Hematopoietic multipotent progenitor cell treated with erythropoietin and hydrocortisone succinate and interleukin-3 and kit ligand, for 6 days (in vitro differentiated cells): ENCODE results near the gene AADACL2.
"Not testable (repeated sequence)": the region's sequence is repeated elsewhere in the genome, so short reads cannot be mapped to it uniquely, and the experiment has no call there.

Experiments
- DNase-seq: peaks from one replicate; pipeline ENCODE4 v3.0.0-alpha.2; 2015

AADACL2 gene

GRCh38 chr3:151733613-151734012, at the start of gene AADACL2:
Gene AADACL2 (plus strand): TSS chr3:151733927. CDS start chr3:151734036, 109 bp downstream.
- no peak for DNase-seq

GRCh38 chr3:151684094-151684493, 49.6 kb upstream of the AADACL2 start:
- no peak for DNase-seq

GRCh38 chr3:151686257-151686656, 47.5 kb upstream of the AADACL2 start:
- DNase-seq = no peak

GRCh38 chr3:151687076-151687475, 46.7 kb upstream of the AADACL2 start:
- no peak for DNase-seq

GRCh38 chr3:151688571-151688970, 45.2 kb upstream of the AADACL2 start:
- no peak for DNase-seq

- DNase-seq = no peak
Observed at GRCh38 chr3:151690645-151691044, 43.1 kb upstream of the AADACL2 start.

DNA sequence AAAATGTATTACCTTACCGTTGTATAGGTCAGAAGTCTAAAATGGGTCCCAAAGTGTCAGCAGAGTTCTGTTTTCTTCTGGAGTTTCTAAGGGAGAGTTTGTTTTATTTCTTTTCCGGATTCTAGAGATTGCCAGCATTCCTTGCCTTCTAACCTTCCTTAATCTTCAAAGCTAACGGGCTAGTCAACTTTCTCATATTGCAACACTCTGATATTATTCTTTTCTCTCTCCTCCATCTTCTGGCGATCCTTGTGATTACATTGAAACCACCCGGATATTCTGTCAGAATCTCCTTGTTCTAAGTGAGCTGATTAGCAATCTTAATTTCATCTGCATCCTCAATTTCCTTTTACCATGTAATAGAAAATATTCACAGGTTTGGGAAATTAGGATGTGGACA, 36.2 kb upstream of the AADACL2 start:
- DNase-seq = no peak

DNA sequence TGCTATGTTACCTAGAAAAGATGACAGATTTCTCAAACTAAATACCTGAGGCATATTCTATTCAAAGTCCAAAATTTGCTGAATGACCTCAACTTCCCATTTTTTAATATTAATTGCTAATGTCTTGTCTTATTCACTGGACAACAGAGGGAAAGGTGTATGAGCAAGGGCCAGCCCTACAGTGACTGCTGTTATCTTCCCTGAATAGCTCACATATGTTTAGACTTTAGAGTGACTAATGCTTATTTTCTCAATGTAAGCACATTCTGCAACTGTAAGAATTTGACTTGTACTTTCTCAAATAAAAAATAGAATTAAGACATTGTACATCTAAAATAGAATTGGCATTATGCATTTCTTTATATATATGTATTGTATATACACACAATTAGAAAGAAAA, 26.5 kb upstream of the AADACL2 start:
- no peak for DNase-seq

GRCh38 chr3:151708868-151709267, 24.9 kb upstream of the AADACL2 start:
- DNase-seq = no peak

GRCh38 chr3:151709847-151710246, 23.9 kb upstream of the AADACL2 start:
- no peak for DNase-seq

DNA sequence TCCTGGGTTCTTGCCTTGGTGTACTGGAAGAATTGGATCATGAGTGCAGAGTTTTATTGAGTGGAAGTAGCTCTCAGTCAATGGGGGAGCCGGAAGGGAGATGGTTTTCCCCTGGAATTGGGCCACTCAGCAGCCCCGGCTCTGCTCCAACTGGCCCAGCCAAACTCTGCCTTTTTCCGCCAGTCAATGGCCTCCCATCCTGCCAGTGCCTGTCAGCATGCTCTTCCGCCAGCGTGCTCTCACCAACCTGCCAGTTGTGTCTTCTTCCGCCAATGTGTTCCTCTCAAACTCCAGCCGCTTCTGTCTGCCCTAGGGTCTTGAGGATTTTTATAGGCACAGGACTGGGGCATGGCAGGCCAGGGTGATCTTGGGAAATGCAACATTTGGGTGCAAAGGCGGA, 12.4 kb upstream of the AADACL2 start:
- DNase-seq = no peak

DNA sequence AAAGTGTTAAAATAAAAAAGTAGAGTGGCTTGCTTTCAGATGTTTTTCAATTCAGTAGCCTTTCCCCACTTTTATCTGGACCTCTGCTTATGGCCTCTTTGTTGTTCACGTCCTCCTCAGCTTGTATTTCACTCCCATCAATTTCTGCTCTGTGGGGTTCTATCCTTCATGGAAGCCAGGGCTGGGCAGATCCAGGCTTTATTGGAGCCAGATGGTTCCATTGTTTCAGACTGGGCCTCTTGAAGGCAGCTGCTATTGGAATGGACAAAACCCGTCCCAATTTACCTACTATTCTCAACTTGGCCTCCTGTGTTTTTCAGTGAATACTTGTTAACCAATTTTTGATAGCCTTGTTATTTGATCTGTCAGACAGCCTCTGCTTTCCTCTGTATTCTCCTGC, 10.9 kb upstream of the AADACL2 start:
- DNase-seq = no peak

- DNase-seq = no peak
Observed at GRCh38 chr3:151724576-151725562, 8.9 kb upstream of the AADACL2 start.

GRCh38 chr3:151726016-151726415, 7.7 kb upstream of the AADACL2 start:
- peak; percentile 6 for DNase-seq

GRCh38 chr3:151732861-151733260, 866 bp upstream of the AADACL2 start:
- DNase-seq = no peak

DNA sequence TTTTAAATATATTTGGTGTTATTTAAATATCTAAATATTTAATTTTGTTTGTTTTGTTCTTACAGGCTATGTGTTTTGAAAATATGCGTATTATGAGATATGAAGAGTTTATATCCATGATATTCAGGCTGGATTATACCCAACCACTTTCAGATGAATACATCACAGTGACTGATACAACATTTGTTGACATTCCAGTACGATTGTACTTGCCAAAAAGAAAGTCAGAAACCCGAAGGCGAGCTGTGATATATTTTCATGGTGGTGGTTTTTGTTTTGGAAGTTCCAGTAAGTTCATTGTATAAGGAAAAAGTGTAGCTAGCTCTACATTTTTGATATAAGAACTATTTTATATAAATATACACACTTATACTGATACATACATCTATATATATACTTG, 6.9 kb downstream of the AADACL2 start:
- DNase-seq = no peak

- DNase-seq = no peak
Observed at GRCh38 chr3:151743855-151744254, 10.1 kb downstream of the AADACL2 start.

DNA sequence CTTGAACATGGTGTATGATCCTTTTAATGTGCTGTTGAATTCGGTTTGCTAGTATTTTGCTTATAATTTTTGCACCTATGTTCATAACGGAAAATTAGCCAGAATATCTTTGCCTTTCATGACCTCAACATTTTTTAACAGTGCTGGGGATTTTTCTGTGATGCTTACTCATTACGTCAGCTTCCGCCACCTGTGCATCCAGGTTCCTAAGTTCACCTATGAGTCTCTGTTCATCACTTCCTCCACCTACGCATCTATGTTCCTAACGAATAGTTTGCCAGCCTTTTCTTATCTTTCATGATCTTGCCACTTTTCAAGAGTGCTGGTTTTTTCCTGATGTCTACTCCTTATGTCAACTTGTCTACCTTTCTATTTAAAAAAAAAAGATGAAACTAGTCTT, 16.5 kb downstream of the AADACL2 start:
- no peak for DNase-seq

DNA sequence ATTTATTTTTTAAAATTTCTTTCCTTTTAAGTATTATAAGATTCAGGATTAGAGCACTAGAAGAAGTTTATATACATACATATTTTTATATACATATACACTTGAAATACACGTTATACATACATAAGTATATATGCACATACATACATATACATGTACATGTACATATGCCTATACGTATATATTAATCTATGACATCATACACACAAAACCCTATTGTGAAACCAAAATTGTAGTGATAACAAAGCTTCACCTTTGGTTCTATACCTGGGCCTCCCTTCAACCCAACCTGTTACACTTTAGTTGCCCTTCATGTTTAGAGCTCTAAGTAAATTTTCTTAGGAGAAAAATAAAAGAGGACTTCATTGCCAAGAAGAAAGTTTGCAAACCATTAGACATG, 17.0 kb downstream of the AADACL2 start:
- no peak for DNase-seq

- DNase-seq = peak; percentile 22
Observed at GRCh38 chr3:151751161-151751560, 17.4 kb downstream of the AADACL2 start.

- no peak for DNase-seq
Observed at GRCh38 chr3:151753846-151754245, 20.1 kb downstream of the AADACL2 start.

GRCh38 chr3:151761581-151761980, 27.9 kb downstream of the AADACL2 start:
- no peak for DNase-seq

DNA sequence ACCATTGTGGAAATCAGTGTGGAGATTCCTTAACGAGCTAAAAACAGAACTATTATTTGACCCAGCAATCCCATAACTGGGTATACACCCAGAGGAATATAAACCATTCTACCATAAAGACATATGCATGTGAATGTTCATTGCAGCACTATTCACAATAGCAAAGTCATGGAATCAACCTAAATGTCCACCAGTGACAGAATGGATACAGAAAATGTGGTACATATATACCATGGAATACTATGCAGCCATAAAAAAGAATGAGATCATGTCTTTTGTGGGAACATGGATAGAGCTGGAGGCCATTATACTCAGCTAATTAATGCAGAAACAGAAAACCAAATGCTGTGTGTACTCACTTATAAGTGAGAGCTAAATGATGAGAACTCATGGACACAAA, 31.0 kb downstream of the AADACL2 start:
- DNase-seq = not testable (repeated sequence)

DNA sequence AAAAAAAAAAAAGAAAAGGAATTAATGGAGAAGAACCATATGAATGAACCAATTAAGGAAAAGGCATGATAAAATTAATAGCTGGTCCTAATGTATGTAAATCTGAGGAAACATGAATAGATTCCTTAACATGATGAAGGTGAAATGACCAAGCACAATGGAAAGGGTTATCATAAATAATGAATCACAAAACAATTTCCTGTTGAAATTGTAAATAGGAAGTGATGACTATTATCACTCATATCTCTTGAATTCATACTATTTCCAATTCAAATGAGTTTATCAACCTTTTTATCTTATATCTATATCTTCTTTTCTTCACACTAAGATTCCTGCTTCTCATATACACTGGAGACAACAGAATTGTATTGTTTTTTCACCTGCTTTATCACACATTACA, 32.0 kb downstream of the AADACL2 start:
- DNase-seq = no peak

GRCh38 chr3:151766454-151766853, 32.7 kb downstream of the AADACL2 start:
- DNase-seq = no peak
